Breast epithelium (tissue), 3 donors: ENCODE results near the gene TIFAB.

Experiments used
- CTCF ChIP-seq, 3 donors: fragments of 450-650 bp; IDR thresholded peaks; one replicate each; pipeline ENCODE4 v1.5.1; 2016 to 2017; ENCODE audit warnings: antibody characterized with exemption in 3 of 3, mild to moderate bottlenecking in 3 of 3, moderate library complexity in 3 of 3
- POLR2A ChIP-seq: fragments of 450-650 bp; IDR thresholded peaks from one replicate; pipeline ENCODE4 v1.6.1; 2016; ENCODE audit warnings: antibody characterized with exemption, mild to moderate bottlenecking, moderate library complexity
- POLR2AphosphoS5 ChIP-seq, 3 donors: sonication (generic); formaldehyde crosslinking; IDR thresholded peaks; one replicate each; pipeline ENCODE4 v1.6.1; 2017; ENCODE audit warnings: antibody characterized with exemption in 3 of 3

- TF ChIP-seq CTCF (IDR thresholded peaks at IDR 0.05) (no peak), POLR2AphosphoS5 (IDR thresholded peaks at IDR 0.05) (no peak), POLR2A (no peak)
Measured at GRCh38 chr5:135467871-135468485, 15.8 kb upstream of the TIFAB start.
